ENCODE results near the gene HMCN2.

DNA sequence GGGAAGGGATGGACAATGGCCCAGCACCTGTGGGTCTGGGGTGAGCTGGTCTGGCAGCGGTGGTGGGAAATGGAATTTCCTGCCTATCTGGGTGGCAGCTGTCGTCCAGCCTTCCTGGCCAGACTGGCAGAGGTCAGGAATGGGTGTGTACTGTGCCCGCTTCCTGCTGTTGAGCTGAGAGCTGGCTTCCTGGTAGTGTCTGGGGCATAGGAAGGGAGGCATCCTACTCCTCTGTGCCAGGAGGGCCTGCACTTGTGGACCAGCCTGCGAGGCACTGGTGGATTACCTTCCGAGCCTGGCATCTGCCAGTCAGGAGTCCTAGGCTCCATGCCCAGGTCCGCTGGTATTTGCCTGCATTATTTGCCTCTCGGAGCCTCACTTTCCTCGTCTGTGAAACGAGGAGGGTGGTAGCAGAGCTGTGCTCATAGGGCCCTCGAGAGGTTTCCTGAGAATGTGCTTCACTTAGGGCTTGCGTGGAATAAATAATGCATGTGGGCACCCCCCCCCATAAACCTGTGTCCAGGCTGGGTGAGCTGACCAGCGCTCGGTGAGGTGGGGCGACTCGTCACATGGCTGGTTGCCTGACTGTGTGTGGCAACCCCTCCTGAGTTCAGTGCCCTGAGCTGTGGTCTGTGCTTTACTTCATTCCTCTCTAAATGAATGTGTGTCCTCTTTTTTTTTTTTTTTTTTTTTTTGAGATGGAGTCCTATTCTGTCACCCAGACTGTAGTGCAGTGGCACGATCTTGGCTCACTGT, 47.7 kb downstream of the HMCN2 start:
- TF ChIP-seq EZH2phosphoT487 (IDR thresholded peaks at IDR 0.05; ENCODE audit: insufficient read depth, low read depth): no peak
- TF ChIP-seq EZH2 (IDR thresholded peaks at IDR 0.05; ENCODE audit: insufficient read depth, poor library complexity, severe bottlenecking): no peak

Data from GM23248 (cell line).